Mucosa of descending colon (tissue), 3 donors: ENCODE data around the gene ZNF831. TPM values are rescaled to one million over a fixed set of nuclear protein-coding genes. Genes with fewer than 3 reads are reported as not detected.
A peak's percentile ranks its signal among the peaks of the same experiment; 100 is the strongest.

Experiments used
- ATAC-seq: fragments of 200-7000 bp; cut with Tn5 transposase; one replicate; pipeline ENCODE4 v1.9.1; 2020; ENCODE audit warnings: mild to moderate bottlenecking, moderate library complexity
- DNase-seq, 3 donors: peaks; one replicate each; pipeline ENCODE4 v3.0.0-alpha.2; 2020
- H3K36me3 ChIP-seq: fragments of 200-600 bp; one replicate; pipeline ENCODE4 v1.8.0; 2021; ENCODE audit warnings: low read depth, mild to moderate bottlenecking
- H3K4me1 ChIP-seq: fragments of 200-600 bp; one replicate; pipeline ENCODE4 v1.8.0; 2021; ENCODE audit warnings: low read depth, mild to moderate bottlenecking
- H3K4me3 ChIP-seq: fragments of 200-600 bp; one replicate; pipeline ENCODE4 v1.8.0; 2021; ENCODE audit warnings: mild to moderate bottlenecking
- H3K9me3 ChIP-seq: fragments of 200-600 bp; one replicate; pipeline ENCODE4 v1.8.0; 2021; ENCODE audit warnings: mild to moderate bottlenecking
- intact Hi-C, 2 donors: fragments of 100-400 bp; cut with DNase I in 1 of 2; cut with micrococcal nuclease in 1 of 2; formaldehyde crosslinking; loops; one replicate each; pipeline versions ENCODE4 v1.11.0 to v1.11.1; 2022; cut with DNase I, micrococcal nuclease
- total RNA-seq, 3 donors: library from RNA; stranded (reverse); fragmentation: NEBNext Ultra II Directional in 2 of 3; extraction: Animal tissue kit (Norgen Biotek cat#: 25700) in 2 of 3; gene quantifications; one replicate each; pipeline versions ENCODE4 v1.2.1 to v1.2.4, GENCODE V29; 2021 to 2023
- TF ChIP-seq, protein P1 (sequence below): fragments of 200-600 bp; IDR thresholded peaks from one replicate; pipeline ENCODE4 v1.8.0; 2022; ENCODE audit warnings: antibody characterized with exemption, mild to moderate bottlenecking
- donor health status: DM: no; HTN: no; CAD: no; lungs with moderate emphysema.
- donor health status: DM: no; HTN: no; CAD: no.
- donor health status: DM: no; HTN: yes; CAD: no.

The ZNF831 gene
- total RNA-seq, 3 donors from 2014 or later = 0.38 to 0.89 (median 0.57) TPM

DNA sequence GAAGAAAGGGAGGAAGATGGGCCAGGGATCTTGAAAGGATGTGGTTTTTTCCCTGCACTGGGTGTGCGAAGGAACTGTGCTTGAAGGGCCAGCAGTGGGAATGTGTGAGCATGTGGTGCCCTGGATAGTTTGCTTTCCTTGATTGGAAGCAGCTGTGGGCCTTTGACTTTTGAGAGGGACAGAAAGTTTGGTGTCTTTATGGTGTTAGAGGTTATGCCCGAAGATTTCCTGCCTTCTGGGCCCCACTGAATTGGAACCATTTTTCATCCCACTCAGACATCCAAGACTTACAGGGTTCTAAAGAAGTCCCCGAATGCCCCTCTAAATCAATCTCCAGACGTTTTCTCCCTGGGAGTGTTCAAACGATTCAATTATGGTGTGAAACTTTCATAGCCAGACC is 113.3 kb downstream of the ZNF831 start:
- Histone ChIP-seq H3K4me3 (no peak overlapping the region), H3K4me1 (no peaks in the 10 kb centered on the region), H3K36me3 (no peaks in the 10 kb centered on the region), H3K9me3 (no peaks in the 10 kb centered on the region)
- ATAC-seq (no peak), DNase-seq (no peak)
- intact Hi-C loops = no loop called here
- TF ChIP-seq, protein P1, sequence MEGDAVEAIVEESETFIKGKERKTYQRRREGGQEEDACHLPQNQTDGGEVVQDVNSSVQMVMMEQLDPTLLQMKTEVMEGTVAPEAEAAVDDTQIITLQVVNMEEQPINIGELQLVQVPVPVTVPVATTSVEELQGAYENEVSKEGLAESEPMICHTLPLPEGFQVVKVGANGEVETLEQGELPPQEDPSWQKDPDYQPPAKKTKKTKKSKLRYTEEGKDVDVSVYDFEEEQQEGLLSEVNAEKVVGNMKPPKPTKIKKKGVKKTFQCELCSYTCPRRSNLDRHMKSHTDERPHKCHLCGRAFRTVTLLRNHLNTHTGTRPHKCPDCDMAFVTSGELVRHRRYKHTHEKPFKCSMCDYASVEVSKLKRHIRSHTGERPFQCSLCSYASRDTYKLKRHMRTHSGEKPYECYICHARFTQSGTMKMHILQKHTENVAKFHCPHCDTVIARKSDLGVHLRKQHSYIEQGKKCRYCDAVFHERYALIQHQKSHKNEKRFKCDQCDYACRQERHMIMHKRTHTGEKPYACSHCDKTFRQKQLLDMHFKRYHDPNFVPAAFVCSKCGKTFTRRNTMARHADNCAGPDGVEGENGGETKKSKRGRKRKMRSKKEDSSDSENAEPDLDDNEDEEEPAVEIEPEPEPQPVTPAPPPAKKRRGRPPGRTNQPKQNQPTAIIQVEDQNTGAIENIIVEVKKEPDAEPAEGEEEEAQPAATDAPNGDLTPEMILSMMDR = no peak

DNA sequence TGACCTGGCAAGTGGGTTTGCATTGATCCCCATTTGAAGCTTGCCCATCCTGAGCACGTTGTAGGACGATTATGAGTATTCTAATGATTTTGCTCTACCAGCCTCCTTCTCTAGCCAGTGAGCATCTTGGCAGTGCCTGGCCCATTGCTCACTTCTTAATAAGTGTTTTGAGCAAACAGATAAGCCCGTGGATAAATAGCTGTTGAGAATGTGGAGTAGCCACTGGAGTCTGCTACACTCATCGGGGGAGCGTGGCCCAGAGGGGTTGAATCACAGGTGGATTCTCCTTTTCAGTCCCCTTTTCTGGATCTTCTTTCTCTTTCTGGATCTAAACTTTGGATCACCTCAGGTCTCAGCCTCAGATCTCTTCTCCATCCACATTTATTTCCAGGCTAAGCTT is 120.8 kb downstream of the ZNF831 start:
- TF ChIP-seq, protein P1 = no peak
- DNase-seq (no peak), ATAC-seq (no peak)
- Histone ChIP-seq H3K36me3 (no peaks in the 10 kb centered on the region), H3K4me1 (no peaks in the 10 kb centered on the region), H3K9me3 (no peaks in the 10 kb centered on the region), H3K4me3 (no peak overlapping the region)
- intact Hi-C loops = no loop called here

DNA sequence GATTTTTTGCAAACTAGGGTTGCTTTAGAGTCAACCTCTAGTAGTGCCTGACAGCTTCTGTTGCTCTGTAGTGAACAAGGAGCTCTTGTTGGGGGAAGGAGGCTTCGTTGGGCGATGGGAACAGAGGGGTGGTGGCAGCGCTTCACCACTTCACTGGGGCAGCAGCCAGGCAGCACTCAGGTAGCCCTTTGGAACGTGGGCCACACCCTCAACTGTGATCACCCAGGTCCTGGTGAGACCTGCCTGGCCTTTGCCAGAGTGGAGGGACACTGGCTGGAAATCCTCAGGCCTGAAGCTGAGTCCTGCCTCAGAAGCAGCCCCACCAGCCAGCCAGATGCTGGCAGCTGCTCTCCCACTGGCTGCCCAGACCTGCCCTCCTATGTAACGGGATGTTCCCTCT is 126.4 kb downstream of the ZNF831 start:
- ATAC-seq (peak; percentile 90), DNase-seq (peak; percentile 69 to 77 (median 69))
- TF ChIP-seq, protein P1 = no peak
- Histone ChIP-seq H3K9me3 (no peaks in the 10 kb centered on the region), H3K36me3 (no peaks in the 10 kb centered on the region), H3K4me1 (peaks cover 6% of the 10 kb centered on the region), H3K4me3 (no peak overlapping the region)
- intact Hi-C loops = no loop called here

DNA sequence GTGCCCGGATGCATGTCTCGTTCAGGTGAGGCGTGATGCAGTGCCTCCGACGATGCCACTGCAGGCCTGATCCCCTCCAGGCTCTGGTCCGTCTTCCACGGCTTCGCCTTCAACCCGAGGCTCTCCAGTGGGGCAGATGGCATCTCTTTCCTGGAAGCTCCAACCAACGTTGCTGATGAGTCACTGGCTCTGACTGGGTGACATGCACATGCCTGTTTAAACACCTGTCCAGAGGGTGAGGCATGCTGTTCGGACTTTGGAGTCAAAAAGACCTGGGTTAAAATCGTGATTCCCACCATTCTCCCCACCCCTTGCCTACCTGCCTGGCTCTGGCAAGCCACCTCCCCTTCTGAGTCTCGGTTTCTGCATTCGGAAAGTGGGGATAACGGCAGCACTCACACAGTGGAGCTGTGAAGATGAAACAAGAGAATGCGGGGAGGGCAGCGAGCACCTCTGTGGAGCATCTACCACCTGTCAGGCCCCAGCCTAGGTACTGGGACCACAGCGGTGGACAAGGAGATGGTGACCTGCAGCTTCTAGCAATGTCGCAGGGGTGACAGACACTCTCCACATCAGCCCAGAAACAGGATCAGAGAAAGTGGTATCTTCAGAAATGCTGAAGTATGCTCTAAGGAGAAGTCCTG is 128.2 kb downstream of the ZNF831 start:
- intact Hi-C loops = no loop called here
- ATAC-seq (peak; percentile 92), DNase-seq (peak in 2 of 3 donors; percentile 37)
- H3K4me3 ChIP-seq = no peak overlapping the region
- no peaks in the 10 kb centered on the region for H3K36me3 ChIP-seq
- TF ChIP-seq, protein P1 = no peak
- peaks cover 6% of the 10 kb centered on the region for H3K4me1 ChIP-seq
- H3K9me3 ChIP-seq = no peaks in the 10 kb centered on the region

DNA sequence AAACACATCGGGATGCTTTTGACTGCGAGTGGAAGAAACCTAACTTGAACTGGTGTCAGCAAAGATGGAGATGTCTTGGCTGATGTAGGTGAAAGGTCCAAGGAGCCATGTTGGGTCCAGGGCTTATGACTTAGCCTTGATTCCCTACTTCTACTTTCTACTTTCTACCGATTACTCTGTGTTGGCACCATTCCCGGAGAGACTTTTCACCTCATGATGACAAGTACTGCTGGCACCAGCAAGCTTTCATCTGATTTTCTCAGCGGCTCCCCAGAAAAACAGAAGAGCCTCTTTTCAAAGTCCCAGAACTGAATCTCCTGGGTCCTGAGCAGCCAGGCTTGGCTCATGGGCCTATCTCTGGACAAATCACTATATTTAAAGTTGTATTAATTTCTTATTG is 131.9 kb downstream of the ZNF831 start:
- TF ChIP-seq, protein P1 = no peak
- intact Hi-C loops = no loop called here
- no peaks in the 10 kb centered on the region for H3K36me3 ChIP-seq
- ATAC-seq = no peak
- H3K4me3 ChIP-seq = no peak overlapping the region
- peaks cover 10% of the 10 kb centered on the region for H3K4me1 ChIP-seq
- no peak for DNase-seq
- no peaks in the 10 kb centered on the region for H3K9me3 ChIP-seq

DNA sequence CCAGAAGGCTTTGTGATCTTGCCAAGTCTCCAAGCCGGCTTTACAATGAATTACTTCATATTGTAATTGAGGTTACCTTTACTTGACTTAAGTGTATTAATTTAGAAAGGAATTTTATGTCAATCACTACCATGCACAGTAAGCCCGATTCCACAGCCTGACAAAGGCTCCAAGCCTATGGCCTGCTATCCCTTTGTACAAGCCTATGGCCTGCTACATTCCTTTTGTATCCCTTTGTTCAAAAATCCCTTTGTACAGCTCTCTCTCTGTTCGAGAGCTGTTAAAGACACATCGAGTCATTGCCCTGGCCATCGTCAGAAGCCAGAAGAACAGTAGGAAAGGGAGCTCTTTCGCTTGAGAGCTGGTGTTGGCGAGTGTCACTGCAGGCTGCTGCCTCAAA is 134.1 kb downstream of the ZNF831 start:
- Histone ChIP-seq H3K36me3 (no peaks in the 10 kb centered on the region), H3K4me1 (peaks cover 7% of the 10 kb centered on the region), H3K9me3 (no peaks in the 10 kb centered on the region), H3K4me3 (no peak overlapping the region)
- TF ChIP-seq, protein P1 = no peak
- intact Hi-C loops = no loop called here
- no peak for ATAC-seq
- DNase-seq = no peak
